ENCODE measurements around the gene ROPN1.

DNA sequence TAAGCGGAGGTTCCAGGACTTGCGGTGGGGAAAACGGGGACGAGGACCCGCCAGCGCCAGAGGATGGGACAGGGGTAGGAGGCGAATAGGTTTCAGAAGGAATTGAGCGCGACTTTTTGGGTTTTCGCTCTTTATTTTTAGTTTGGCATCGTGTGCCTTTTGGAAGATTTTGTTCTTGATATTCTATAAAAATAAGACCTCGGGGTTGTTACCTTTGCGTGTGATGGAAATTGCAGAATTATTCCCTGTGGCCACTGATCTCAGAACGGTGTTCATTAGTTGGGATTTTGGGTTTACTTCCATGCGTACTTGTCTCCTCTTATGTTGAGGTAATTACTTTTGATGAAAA lies 30.4 kb downstream of the ROPN1 start:
- TF ChIP-seq POLR2A (IDR thresholded peaks at IDR 0.05; ENCODE audit: low read depth, low read length) (no peak), SMC3 (IDR thresholded peaks at IDR 0.05; ENCODE audit: low read depth, low read length) (no peak), RCOR1 (IDR thresholded peaks at IDR 0.05; ENCODE audit: insufficient replicate concordance, low read length) (no peak), MAZ (IDR thresholded peaks at IDR 0.05; ENCODE audit: borderline replicate concordance, low read depth, low read length) (no peak), MAFK (IDR thresholded peaks at IDR 0.05; ENCODE audit: low read depth, low read length) (no peak), MXI1 (IDR thresholded peaks at IDR 0.05; ENCODE audit: borderline replicate concordance, low read depth, low read length) (no peak), BHLHE40 (IDR thresholded peaks at IDR 0.05; ENCODE audit: low read depth, low read length) (no peak)
- TF ChIP-seq, protein P1, sequence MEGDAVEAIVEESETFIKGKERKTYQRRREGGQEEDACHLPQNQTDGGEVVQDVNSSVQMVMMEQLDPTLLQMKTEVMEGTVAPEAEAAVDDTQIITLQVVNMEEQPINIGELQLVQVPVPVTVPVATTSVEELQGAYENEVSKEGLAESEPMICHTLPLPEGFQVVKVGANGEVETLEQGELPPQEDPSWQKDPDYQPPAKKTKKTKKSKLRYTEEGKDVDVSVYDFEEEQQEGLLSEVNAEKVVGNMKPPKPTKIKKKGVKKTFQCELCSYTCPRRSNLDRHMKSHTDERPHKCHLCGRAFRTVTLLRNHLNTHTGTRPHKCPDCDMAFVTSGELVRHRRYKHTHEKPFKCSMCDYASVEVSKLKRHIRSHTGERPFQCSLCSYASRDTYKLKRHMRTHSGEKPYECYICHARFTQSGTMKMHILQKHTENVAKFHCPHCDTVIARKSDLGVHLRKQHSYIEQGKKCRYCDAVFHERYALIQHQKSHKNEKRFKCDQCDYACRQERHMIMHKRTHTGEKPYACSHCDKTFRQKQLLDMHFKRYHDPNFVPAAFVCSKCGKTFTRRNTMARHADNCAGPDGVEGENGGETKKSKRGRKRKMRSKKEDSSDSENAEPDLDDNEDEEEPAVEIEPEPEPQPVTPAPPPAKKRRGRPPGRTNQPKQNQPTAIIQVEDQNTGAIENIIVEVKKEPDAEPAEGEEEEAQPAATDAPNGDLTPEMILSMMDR (conservative IDR thresholded peaks at IDR 0.05; ENCODE audit: low read depth, low read length): no peak

Data from IMR-90 (cell line).